Large intestine (tissue), 3 donors: ENCODE data around the gene SAMSN1. TPM values are rescaled to one million over a fixed set of nuclear protein-coding genes. Genes with fewer than 3 reads are reported as not detected.

ENCODE experiments used
- DNase-seq, 2 donors: peaks; one replicate each; pipeline versions ENCODE4 v3.0.0 to v3.0.0-alpha.2; 2013
- H3K27ac ChIP-seq: one replicate; pipeline ENCODE4 v1.5.1; 2013; ENCODE audit warnings: low read length
- H3K27me3 ChIP-seq: 2 replicates; pipeline ENCODE4 v1.6.1; 2013; ENCODE audit warnings: low read length; ENCODE audit not compliant: control insufficient read depth, insufficient read depth
- H3K36me3 ChIP-seq: 2 replicates; pipeline ENCODE4 v1.6.1; 2013; ENCODE audit warnings: low read length; ENCODE audit not compliant: control insufficient read depth, insufficient read depth
- H3K4me1 ChIP-seq: one replicate; pipeline ENCODE4 v1.6.1; 2013; ENCODE audit warnings: low read length; ENCODE audit not compliant: control insufficient read depth, insufficient read depth
- H3K4me3 ChIP-seq: one replicate; pipeline ENCODE4 v1.5.1; 2013; ENCODE audit warnings: low read length
- H3K9me3 ChIP-seq: one replicate; pipeline ENCODE4 v1.6.1; 2013; ENCODE audit warnings: mild to moderate bottlenecking, low read depth, low read length, moderate library complexity; ENCODE audit not compliant: control insufficient read depth
- WGBS: methylation state at CpG from one replicate; pipeline ENCODE4 v1.1.5; 2013; ENCODE audit warnings: low lambda C conversion rate; ENCODE audit not compliant: insufficient coverage; 5-methylcytosine and 5-hydroxymethylcytosine counted together
- polyA plus RNA-seq: library from polyadenylated mRNA; unstranded; fragments of 120-200 nt; gene quantifications from one replicate; pipeline ENCODE4 v1.2.1, GENCODE V29; 2013

The SAMSN1 gene
- polyA plus RNA-seq, 1 donor: 3.4 TPM

- Histone ChIP-seq H3K4me3 (no peak overlapping the region), H3K9me3 (no peaks in the 10 kb centered on the region), H3K27ac (no peak overlapping the region), H3K27me3 (no peaks in the 10 kb centered on the region), H3K4me1 (no peaks in the 10 kb centered on the region), H3K36me3 (no peaks in the 10 kb centered on the region)
- DNase-seq: no peak
- WGBS: 100% methylated on average over 1 of the region's 4 CpGs
Measured at GRCh38 chr21:14469641-14470040, 76.5 kb downstream of the SAMSN1 start.

DNA sequence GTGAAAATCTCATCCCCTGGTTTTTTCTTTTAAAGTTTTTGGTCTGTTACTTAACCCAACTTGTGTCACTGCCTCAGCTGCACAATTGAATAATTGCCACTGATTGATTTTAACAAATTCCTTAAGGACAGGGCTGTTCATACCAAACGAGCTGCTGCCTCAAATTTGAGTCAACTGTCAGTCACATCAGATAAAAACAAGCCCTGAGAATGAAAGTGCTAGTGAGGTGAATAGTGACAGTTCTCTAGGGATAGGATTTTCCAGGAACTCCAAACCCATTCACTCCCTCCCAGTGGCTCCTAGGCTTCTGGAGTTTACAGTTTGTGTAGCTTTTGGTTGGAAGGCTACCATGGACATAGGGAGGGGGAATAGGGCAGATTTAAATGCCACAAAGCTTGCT lies 79.4 kb downstream of the SAMSN1 start:
- Histone ChIP-seq H3K36me3 (no peaks in the 10 kb centered on the region), H3K4me3 (no peak overlapping the region), H3K27ac (no peak overlapping the region), H3K4me1 (no peaks in the 10 kb centered on the region), H3K9me3 (no peaks in the 10 kb centered on the region), H3K27me3 (no peaks in the 10 kb centered on the region)
- WGBS: no CpG with 5 or more reads among the region's 1 CpG
- DNase-seq: no peak

- H3K9me3 ChIP-seq: no peaks in the 10 kb centered on the region
- WGBS: 86% methylated on average over 1 of the region's 3 CpGs
- no peaks in the 10 kb centered on the region for H3K27me3 ChIP-seq
- no peaks in the 10 kb centered on the region for H3K36me3 ChIP-seq
- DNase-seq: no peak
- no peak overlapping the region for H3K4me3 ChIP-seq
- peaks cover 6% of the 10 kb centered on the region for H3K4me1 ChIP-seq
- no peak overlapping the region for H3K27ac ChIP-seq
Measured at GRCh38 chr21:14457762-14458161, 88.4 kb downstream of the SAMSN1 start.

DNA sequence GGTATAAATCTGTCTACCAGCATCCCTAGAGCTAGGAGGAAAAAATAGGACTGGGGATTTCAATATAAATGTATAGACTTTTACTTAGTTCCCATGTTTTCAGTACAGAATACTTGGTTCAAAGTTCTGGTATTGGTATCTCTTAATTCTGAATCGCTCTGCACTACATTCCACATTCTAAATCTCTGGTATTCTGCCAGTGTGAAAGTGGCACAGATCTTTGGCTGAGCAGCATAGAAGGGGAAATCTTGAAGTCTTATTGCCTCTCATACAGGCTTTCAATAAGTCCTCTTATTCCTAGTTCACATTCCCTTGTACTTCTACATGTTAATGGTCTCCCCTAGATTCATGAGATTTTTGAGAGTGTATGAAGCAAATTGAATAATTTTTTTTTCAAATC lies 89.2 kb downstream of the SAMSN1 start:
- Histone ChIP-seq H3K4me1 (peaks cover 6% of the 10 kb centered on the region), H3K4me3 (no peak overlapping the region), H3K36me3 (no peaks in the 10 kb centered on the region), H3K9me3 (no peaks in the 10 kb centered on the region), H3K27ac (no peak overlapping the region), H3K27me3 (no peaks in the 10 kb centered on the region)
- WGBS: no CpG with 5 or more reads among the region's 1 CpG
- no peak for DNase-seq

DNA sequence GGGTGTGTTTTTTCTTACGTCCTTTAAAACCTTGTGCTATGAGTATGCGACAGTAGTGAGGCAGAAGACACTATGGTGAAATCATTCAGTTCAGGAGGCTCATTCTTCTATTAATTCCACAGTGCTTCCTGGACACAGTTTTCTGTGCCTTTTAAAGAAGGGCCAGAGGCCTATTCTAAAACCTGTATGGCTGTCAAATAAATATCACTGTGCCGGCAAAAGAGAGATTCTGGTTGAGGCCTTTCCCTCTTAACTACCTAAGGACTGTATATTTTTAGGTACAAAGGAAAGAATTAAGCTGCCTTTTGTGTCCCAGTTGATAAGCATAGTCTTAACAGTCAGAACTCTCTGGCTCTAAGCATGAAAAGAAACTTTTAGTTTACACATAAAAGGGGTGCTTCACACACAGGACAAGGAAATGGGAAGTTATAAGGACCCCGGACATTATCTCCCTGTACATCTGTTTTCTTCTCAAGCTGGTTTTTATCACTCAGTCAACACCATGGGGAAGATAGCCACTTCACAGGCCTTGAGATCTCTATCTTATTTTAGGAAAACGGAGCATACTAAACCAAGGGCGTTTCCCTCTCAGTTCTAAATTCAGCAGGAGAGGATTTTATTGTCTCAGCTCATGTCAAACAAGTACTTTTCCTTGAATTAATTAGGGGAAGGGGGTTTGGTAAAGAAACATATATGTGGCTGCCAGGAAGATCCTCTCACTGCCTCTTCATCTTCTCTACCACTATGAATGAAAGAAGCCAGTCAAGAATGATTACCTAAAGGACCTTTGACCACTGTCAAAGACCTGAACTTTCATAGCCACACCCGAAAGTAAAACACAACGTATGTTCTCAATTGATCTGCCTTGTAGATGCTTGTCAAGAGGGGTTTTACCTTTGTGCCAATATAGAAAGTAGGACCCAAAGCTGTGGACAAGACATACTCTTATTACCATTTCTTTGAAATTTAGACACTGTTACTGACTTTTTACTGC lies 91.8 kb downstream of the SAMSN1 start:
- peaks cover 6% of the 10 kb centered on the region for H3K4me1 ChIP-seq
- no peaks in the 10 kb centered on the region for H3K27me3 ChIP-seq
- no peaks in the 10 kb centered on the region for H3K36me3 ChIP-seq
- H3K4me3 ChIP-seq: no peak overlapping the region
- no peak overlapping the region for H3K27ac ChIP-seq
- H3K9me3 ChIP-seq: no peaks in the 10 kb centered on the region
- peak in 1 of 2 donors; percentile 23 for DNase-seq
- 30% methylated on average over 2 of the region's 8 CpGs for WGBS

GRCh38 chr21:14453339-14454015 lies 92.6 kb downstream of the SAMSN1 start:
- 57% methylated on average over 1 of the region's 4 CpGs for WGBS
- peak overlapping the region; percentile 13 for H3K27ac ChIP-seq
- no peak overlapping the region for H3K4me3 ChIP-seq
- H3K27me3 ChIP-seq: no peaks in the 10 kb centered on the region
- H3K36me3 ChIP-seq: no peaks in the 10 kb centered on the region
- no peaks in the 10 kb centered on the region for H3K9me3 ChIP-seq
- peaks cover 6% of the 10 kb centered on the region for H3K4me1 ChIP-seq
- no peak for DNase-seq

- Histone ChIP-seq H3K36me3 (no peaks in the 10 kb centered on the region), H3K27me3 (no peaks in the 10 kb centered on the region), H3K4me1 (peaks cover 6% of the 10 kb centered on the region), H3K27ac (no peak overlapping the region), H3K4me3 (no peak overlapping the region), H3K9me3 (no peaks in the 10 kb centered on the region)
- no peak for DNase-seq
- WGBS: 96% methylated on average over 4 of the region's 7 CpGs
Measured at GRCh38 chr21:14452727-14453241, 93.3 kb downstream of the SAMSN1 start.

DNA sequence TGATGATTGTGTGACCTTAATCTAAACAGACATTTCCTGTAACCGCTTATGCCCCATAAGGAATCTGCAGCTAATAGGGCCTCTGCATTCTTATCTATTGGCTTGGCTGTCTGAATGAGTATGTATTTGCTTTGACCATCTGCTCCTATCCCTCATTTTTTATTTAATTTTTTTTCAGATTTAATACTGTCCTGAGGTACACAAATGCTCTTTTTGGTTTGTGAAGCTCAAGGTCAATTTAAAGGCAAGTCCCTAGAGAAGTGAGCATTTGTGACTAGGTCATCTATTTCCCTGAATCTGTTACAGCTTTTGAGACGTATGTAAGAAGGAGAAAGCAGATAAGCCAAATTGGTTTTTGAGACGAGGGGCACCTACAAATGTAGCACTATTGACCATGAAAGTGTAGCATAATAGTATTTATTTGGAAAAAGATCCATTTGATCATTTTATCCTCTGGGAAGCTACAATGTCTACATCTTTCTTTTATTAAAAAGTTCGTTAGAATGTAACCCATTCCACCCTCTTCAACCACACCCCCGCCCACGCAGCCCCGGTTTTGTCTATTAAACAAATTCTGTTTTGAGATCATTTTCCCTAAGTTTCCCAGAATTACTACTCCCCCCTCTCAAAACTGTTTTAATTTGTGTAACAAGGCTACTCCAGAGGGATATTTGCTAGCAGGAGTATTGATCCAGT lies 93.9 kb downstream of the SAMSN1 start:
- Histone ChIP-seq H3K27me3 (no peaks in the 10 kb centered on the region), H3K9me3 (no peaks in the 10 kb centered on the region), H3K36me3 (no peaks in the 10 kb centered on the region), H3K4me1 (peaks cover 6% of the 10 kb centered on the region), H3K4me3 (no peak overlapping the region), H3K27ac (no peak overlapping the region)
- WGBS: 84% methylated on average over 5 of the region's 7 CpGs
- DNase-seq: no peak

DNA sequence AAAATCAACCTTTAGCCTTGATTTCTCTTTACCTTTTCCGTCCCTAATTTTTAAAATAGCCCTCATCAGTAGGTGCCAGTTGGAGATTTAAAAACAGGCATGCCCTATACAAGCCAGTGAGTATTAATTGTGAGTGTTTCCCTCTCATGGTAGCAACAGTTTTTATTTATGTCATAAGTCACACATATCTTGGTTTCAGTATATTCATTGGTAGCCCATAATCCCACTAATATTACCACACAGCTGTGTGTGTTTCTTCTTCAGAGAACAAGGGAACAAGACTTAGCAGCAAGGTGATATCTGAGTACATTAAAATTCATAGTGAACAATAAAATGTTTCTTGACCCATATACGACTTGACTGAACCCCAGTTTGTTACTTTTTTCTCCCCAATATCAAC lies 94.6 kb downstream of the SAMSN1 start:
- WGBS: no CpG with 5 or more reads among the region's 2 CpGs
- Histone ChIP-seq H3K9me3 (no peaks in the 10 kb centered on the region), H3K36me3 (no peaks in the 10 kb centered on the region), H3K27ac (no peak overlapping the region), H3K4me3 (no peak overlapping the region), H3K27me3 (no peaks in the 10 kb centered on the region), H3K4me1 (peaks cover 6% of the 10 kb centered on the region)
- DNase-seq: no peak

GRCh38 chr21:14448784-14449183 lies 97.3 kb downstream of the SAMSN1 start:
- no peak for DNase-seq
- Histone ChIP-seq H3K27ac (no peak overlapping the region), H3K36me3 (no peaks in the 10 kb centered on the region), H3K27me3 (no peaks in the 10 kb centered on the region), H3K4me1 (no peaks in the 10 kb centered on the region), H3K9me3 (no peaks in the 10 kb centered on the region), H3K4me3 (no peak overlapping the region)
- no CpG with 5 or more reads among the region's 1 CpG for WGBS
